Measurements from ENCODE around the gene CCDC92B. TPM values are rescaled to one million over a fixed set of nuclear protein-coding genes. Genes with fewer than 3 reads are reported as not detected.
A peak's percentile ranks its signal among the peaks of the same experiment; 100 is the strongest.

CCDC92B gene
- total and polyA plus RNA-seq, 2 experiments from 2014 or later, result not detected

GRCh38 chr17:2749784-2750181, 331 bp upstream of the CCDC92B start:
- Histone ChIP-seq H3K4me3 (no peak overlapping the region), H3K9ac (no peak overlapping the region), H3K4me2 (ENCODE audit: unreplicated experiment) (peak overlapping the region; percentile 35), H3K36me3 (ENCODE audit: low read depth) (no peaks in the 10 kb centered on the region), H3K27me3 (replicated peaks; ENCODE audit: insufficient read depth) (peaks cover 23% of the 10 kb centered on the region), H2AFZ (no peak overlapping the region), H3F3A (ENCODE audit: insufficient read depth) (no peaks in the 10 kb centered on the region), H3K79me2 (ENCODE audit: insufficient read depth) (no peaks in the 10 kb centered on the region), H3K27ac (no peak overlapping the region), H3K4me1 (ENCODE audit: insufficient read depth) (no peaks in the 10 kb centered on the region), H3K9me2 (ENCODE audit: insufficient read depth) (no peaks in the 10 kb centered on the region), H4K20me1 (ENCODE audit: insufficient read depth) (no peaks in the 10 kb centered on the region), H3K9me3 (ENCODE audit: low read depth) (no peaks in the 10 kb centered on the region)
- DNase-seq, result peak; percentile 86
- in situ Hi-C loops (cut with MboI), result no loop called here
- WGBS, 2 experiments (ENCODE audit: low coverage in 1 of 2, low lambda C conversion rate in 2 of 2, missing lambda C conversion rate in 2 of 2), result 3 to 4% methylated on average over 20 to 33 of the region's 35 CpGs
- TF ChIP-seq EZH2phosphoT487 (IDR thresholded peaks at IDR 0.05; ENCODE audit: insufficient read depth, low read depth) (no peak), EZH2 (IDR thresholded peaks at IDR 0.05; ENCODE audit: insufficient read depth, poor library complexity, severe bottlenecking) (no peak)

DNA sequence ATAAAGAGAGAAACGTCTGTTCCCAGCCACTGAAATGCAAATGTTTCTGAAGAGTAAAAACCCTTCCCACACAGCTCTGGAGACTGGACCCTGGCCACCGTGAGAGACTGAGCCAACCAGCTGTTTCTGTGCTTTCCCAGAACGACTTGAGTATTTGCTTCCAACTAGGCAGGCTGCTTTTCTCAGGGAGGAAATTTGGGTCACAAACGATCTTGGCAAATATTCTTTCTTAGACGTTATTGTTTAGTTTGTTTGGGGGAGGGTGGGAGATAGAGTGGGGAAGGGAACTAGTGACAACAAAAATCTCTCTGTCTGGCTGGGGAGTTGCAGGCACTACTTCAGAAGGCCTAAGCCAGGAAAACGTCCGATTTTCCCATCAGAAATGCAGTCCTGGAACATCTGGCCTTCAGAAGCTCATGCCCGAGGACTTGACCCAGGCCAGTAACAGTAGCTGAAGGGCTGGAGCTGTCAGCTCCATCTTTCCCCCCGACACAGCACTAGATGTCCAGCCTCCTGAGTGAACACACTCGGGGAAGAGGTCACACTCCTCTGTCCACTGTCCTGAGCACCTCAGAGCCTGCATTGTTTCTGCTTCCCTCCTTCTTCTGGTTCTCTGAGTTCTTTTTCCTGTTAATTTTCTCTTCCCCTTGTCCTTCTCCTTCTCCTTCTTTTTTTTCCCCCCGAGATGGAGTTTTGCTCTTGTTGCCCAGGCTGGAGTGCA, 4.0 kb downstream of the CCDC92B start:
- TF ChIP-seq EZH2 (IDR thresholded peaks at IDR 0.05; ENCODE audit: insufficient read depth, poor library complexity, severe bottlenecking) (no peak), EZH2phosphoT487 (IDR thresholded peaks at IDR 0.05; ENCODE audit: insufficient read depth, low read depth) (no peak)
- H2AFZ ChIP-seq, result no peak overlapping the region
- WGBS, 2 experiments (ENCODE audit: low coverage in 1 of 2, low lambda C conversion rate in 2 of 2, missing lambda C conversion rate in 2 of 2), result 3 to 4% methylated on average over 10 to 11 of the region's 11 CpGs

GRCh38 chr17:2737693-2738092, 11.8 kb downstream of the CCDC92B start:
- no peak for DNase-seq
- Histone ChIP-seq H3F3A (ENCODE audit: insufficient read depth) (no peaks in the 10 kb centered on the region), H3K9ac (no peak overlapping the region), H3K9me3 (ENCODE audit: low read depth) (no peaks in the 10 kb centered on the region), H3K27me3 (replicated peaks; ENCODE audit: insufficient read depth) (peaks cover 7% of the 10 kb centered on the region), H3K79me2 (ENCODE audit: insufficient read depth) (no peaks in the 10 kb centered on the region), H3K36me3 (ENCODE audit: low read depth) (no peaks in the 10 kb centered on the region), H3K4me2 (ENCODE audit: unreplicated experiment) (no peak overlapping the region), H3K9me2 (ENCODE audit: insufficient read depth) (no peaks in the 10 kb centered on the region), H4K20me1 (ENCODE audit: insufficient read depth) (no peaks in the 10 kb centered on the region), H3K4me3 (no peak overlapping the region), H3K27ac (no peak overlapping the region), H2AFZ (no peak overlapping the region), H3K4me1 (ENCODE audit: insufficient read depth) (no peaks in the 10 kb centered on the region)
- TF ChIP-seq EZH2phosphoT487 (IDR thresholded peaks at IDR 0.05; ENCODE audit: insufficient read depth, low read depth) (no peak), EZH2 (IDR thresholded peaks at IDR 0.05; ENCODE audit: insufficient read depth, poor library complexity, severe bottlenecking) (no peak)
- 63 to 73% methylated on average over 15 of the region's 15 CpGs for WGBS, 2 experiments (ENCODE audit: low coverage in 1 of 2, low lambda C conversion rate in 2 of 2, missing lambda C conversion rate in 2 of 2)
- in situ Hi-C loops (cut with MboI), result no loop called here

More for the DNA sequence above, 4.0 kb downstream of the CCDC92B start:
- H3K4me1 ChIP-seq (ENCODE audit: insufficient read depth), result no peaks in the 10 kb centered on the region
- H3K4me3 ChIP-seq, result no peak overlapping the region
- H4K20me1 ChIP-seq (ENCODE audit: insufficient read depth), result no peaks in the 10 kb centered on the region
- peaks cover 33% of the 10 kb centered on the region for H3K27me3 ChIP-seq (replicated peaks; ENCODE audit: insufficient read depth)
- no peaks in the 10 kb centered on the region for H3K9me3 ChIP-seq (ENCODE audit: low read depth)
- no peak overlapping the region for H3K27ac ChIP-seq
- no peak overlapping the region for H3K9ac ChIP-seq
- no peak overlapping the region for H3K4me2 ChIP-seq (ENCODE audit: unreplicated experiment)
- in situ Hi-C loops (cut with MboI), result no loop called here
- H3K79me2 ChIP-seq (ENCODE audit: insufficient read depth), result no peaks in the 10 kb centered on the region
- no peaks in the 10 kb centered on the region for H3K36me3 ChIP-seq (ENCODE audit: low read depth)
- no peaks in the 10 kb centered on the region for H3F3A ChIP-seq (ENCODE audit: insufficient read depth)
- DNase-seq, result no peak
- no peaks in the 10 kb centered on the region for H3K9me2 ChIP-seq (ENCODE audit: insufficient read depth)

DNA sequence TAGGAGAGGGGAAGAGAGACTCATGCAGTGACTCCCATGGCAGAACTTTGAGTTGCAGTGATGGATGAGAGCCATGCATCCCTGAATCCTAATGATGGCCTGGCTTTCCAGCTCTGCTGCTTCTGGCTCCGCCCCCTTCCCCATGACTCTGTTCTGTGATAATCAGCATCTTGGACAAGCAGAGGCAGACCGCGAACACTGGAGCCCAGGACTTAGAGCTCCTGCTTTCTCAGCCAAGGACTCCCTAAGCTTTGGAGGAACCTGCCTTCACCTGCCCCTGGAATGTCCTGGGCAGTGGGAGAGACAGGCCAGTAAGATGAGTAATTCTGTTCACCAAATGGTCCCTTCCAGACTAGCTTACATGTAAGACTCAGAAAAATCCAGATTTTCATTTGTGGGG, 12.5 kb downstream of the CCDC92B start:
- H3K9ac ChIP-seq, result no peak overlapping the region
- WGBS, 2 experiments (ENCODE audit: low coverage in 1 of 2, low lambda C conversion rate in 2 of 2, missing lambda C conversion rate in 2 of 2), result 73 to 77% methylated on average over 3 of the region's 3 CpGs
- no peak for DNase-seq

More for the DNA sequence above, 12.5 kb downstream of the CCDC92B start:
- no peak overlapping the region for H2AFZ ChIP-seq
- no peaks in the 10 kb centered on the region for H3K79me2 ChIP-seq (ENCODE audit: insufficient read depth)
- H3K4me2 ChIP-seq (ENCODE audit: unreplicated experiment), result no peak overlapping the region
- peaks cover 5% of the 10 kb centered on the region for H3K27me3 ChIP-seq (replicated peaks; ENCODE audit: insufficient read depth)
- no peaks in the 10 kb centered on the region for H3K4me1 ChIP-seq (ENCODE audit: insufficient read depth)
- H3K36me3 ChIP-seq (ENCODE audit: low read depth), result no peaks in the 10 kb centered on the region
- H3K9me3 ChIP-seq (ENCODE audit: low read depth), result no peaks in the 10 kb centered on the region
- H3K9me2 ChIP-seq (ENCODE audit: insufficient read depth), result no peaks in the 10 kb centered on the region
- in situ Hi-C loops (cut with MboI), result no loop called here
- H4K20me1 ChIP-seq (ENCODE audit: insufficient read depth), result no peaks in the 10 kb centered on the region
- H3K27ac ChIP-seq, result no peak overlapping the region
- H3F3A ChIP-seq (ENCODE audit: insufficient read depth), result no peaks in the 10 kb centered on the region
- no peak overlapping the region for H3K4me3 ChIP-seq
- TF ChIP-seq EZH2phosphoT487 (IDR thresholded peaks at IDR 0.05; ENCODE audit: insufficient read depth, low read depth) (no peak), EZH2 (IDR thresholded peaks at IDR 0.05; ENCODE audit: insufficient read depth, poor library complexity, severe bottlenecking) (no peak)
